SK-N-MC (cell line): ENCODE data around the gene MCU.

Experiments used
- EZH2 ChIP-seq: fragments of 200-600 bp; sonication (generic); IDR thresholded peaks from one replicate; pipeline ENCODE4 v1.6.1; 2017; ENCODE audit warnings: antibody characterized with exemption
- POLR2AphosphoS5 ChIP-seq: IDR thresholded peaks from 2 replicates; pipeline ENCODE4 v1.6.1; 2012; ENCODE audit warnings: mild to moderate bottlenecking, low read depth, low read length, borderline replicate concordance

DNA sequence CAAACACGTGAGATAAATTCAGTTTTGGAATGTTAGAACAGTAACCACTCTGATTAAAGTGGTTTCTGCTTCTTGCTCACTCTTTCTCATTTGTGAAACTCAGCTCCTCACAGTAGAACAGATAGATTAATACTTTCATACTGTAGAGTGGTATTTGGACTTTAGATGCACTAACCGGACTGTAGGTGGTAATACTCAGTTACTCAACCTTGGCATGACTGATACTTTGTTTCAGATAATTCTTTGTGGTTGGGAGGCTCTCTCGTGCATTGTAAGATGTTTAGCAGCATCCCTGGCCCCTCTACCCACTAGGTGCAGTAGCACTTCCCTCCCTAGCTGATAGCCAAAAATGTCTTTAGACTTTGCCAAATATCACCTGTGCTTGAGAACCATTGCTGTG is 37.6 kb downstream of the MCU start:
- no peak for TF ChIP-seq EZH2
- TF ChIP-seq POLR2AphosphoS5: no peak
